HepG2 (cell line): Measurements from ENCODE around the gene BTNL3.

ENCODE experiments used
- BCL6 ChIP-seq: IDR thresholded peaks from 2 replicates; pipeline ENCODE4 v1.6.1; 2016; ENCODE audit warnings: missing genetic modification reagents, missing compliant biosample characterization
- BRCA1 ChIP-seq: sonication (generic); formaldehyde crosslinking; IDR thresholded peaks from 2 replicates; pipeline ENCODE4 v1.4.0; 2020; ENCODE audit warnings: missing genetic modification reagents
- GABPA ChIP-seq, 2 experiments: IDR thresholded peaks; 2 replicates each; pipeline ENCODE4 v1.6.1; 2011 to 2016; ENCODE audit warnings: low read depth in 2 of 2, low read length in 1 of 2, missing biosample characterization in 1 of 2, missing genetic modification characterization in 1 of 2
- GTF3A ChIP-seq: sonication (generic); formaldehyde crosslinking; conservative IDR thresholded peaks from 2 replicates; pipeline ENCODE4 v1.4.0; 2020; ENCODE audit warnings: mild to moderate bottlenecking, missing genetic modification reagents
- HMGA1 ChIP-seq: sonication (generic); formaldehyde crosslinking; conservative IDR thresholded peaks from 2 replicates; pipeline ENCODE4 v1.4.0; 2020; ENCODE audit warnings: missing genetic modification reagents
- MAFF ChIP-seq: IDR thresholded peaks from 2 replicates; pipeline ENCODE4 v1.6.1; 2011; ENCODE audit warnings: low read depth, low read length, improper control_type of control experiment
- MAFK ChIP-seq, 2 experiments: IDR thresholded peaks in 1 of 2; conservative IDR thresholded peaks in 1 of 2; 2 replicates each; pipeline ENCODE4 v1.6.1; 2011; ENCODE audit warnings: improper control_type of control experiment in 2 of 2, low read length in 2 of 2
- POLR2A ChIP-seq, 2 experiments: IDR thresholded peaks; 2 replicates each; pipeline ENCODE4 v1.6.1; 2011; ENCODE audit warnings: low read depth in 2 of 2, low read length in 2 of 2, mild to moderate bottlenecking in 1 of 2, moderate library complexity in 1 of 2; ENCODE audit not compliant: insufficient read depth in 1 of 2
- ZNF572 ChIP-seq: sonication (generic); formaldehyde crosslinking; IDR thresholded peaks from 2 replicates; pipeline ENCODE4 v1.5.1; 2020; ENCODE audit warnings: mild to moderate bottlenecking, missing genetic modification reagents
- TF ChIP-seq, protein P1 (sequence below): sonication (generic); formaldehyde crosslinking; IDR thresholded peaks from 2 replicates; pipeline ENCODE4 v1.8.0; 2022; ENCODE audit warnings: low read depth, missing genetic modification reagents
- TF ChIP-seq, protein P2 (sequence below): sonication (generic); formaldehyde crosslinking; IDR thresholded peaks from 2 replicates; pipeline ENCODE4 v1.4.0; 2020; ENCODE audit warnings: missing genetic modification reagents
- TF ChIP-seq, protein P3 (sequence below): IDR thresholded peaks from 2 replicates; pipeline ENCODE4 v1.6.1; 2012; ENCODE audit warnings: inconsistent platforms
- TF ChIP-seq, protein P4 (sequence below): sonication (generic); formaldehyde crosslinking; IDR thresholded peaks from 2 replicates; pipeline ENCODE4 v1.8.1; 2022; ENCODE audit warnings: low read depth, mild to moderate bottlenecking, missing genetic modification reagents

DNA sequence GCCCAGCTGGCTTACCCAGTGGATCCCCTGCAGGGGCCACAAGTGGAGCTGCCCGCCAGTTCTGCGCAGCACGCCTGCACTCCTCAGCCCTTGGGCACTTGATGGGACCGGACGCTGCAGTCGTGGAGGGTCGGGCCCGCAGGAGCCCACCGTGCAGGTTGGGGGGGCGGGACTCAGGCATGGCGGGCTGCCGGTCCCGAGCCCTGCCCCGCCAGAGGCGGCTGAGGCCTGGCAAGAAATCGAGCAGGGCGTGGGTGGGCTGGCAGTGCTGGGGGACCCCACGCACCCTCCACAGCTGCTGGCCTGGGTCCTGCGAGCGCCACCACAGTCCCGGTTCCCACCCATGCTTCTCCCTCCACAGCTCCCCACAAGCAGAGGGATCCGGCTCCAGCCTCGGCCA is 19.2 kb upstream of the BTNL3 start:
- TF ChIP-seq, protein P1, sequence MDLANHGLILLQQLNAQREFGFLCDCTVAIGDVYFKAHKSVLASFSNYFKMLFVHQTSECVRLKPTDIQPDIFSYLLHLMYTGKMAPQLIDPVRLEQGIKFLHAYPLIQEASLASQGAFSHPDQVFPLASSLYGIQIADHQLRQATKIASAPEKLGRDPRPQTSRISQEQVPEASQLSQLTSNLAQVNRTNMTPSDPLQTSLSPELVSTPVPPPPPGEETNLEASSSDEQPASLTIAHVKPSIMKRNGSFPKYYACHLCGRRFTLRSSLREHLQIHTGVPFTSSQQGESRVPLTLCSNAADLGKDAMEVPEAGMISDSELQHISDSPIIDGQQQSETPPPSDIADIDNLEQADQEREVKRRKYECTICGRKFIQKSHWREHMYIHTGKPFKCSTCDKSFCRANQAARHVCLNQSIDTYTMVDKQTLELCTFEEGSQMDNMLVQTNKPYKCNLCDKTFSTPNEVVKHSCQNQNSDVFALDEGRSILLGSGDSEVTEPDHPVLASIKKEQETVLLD (CRISPR knock-in tag): no peak
- TF ChIP-seq, protein P2, sequence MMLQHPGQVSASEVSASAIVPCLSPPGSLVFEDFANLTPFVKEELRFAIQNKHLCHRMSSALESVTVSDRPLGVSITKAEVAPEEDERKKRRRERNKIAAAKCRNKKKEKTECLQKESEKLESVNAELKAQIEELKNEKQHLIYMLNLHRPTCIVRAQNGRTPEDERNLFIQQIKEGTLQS (CRISPR knock-in tag): no peak
- TF ChIP-seq MAFF: no peak
- TF ChIP-seq GTF3A (CRISPR knock-in tag): no peak
- TF ChIP-seq, protein P3, sequence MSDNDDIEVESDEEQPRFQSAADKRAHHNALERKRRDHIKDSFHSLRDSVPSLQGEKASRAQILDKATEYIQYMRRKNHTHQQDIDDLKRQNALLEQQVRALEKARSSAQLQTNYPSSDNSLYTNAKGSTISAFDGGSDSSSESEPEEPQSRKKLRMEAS: no peak
- no peak for TF ChIP-seq BRCA1 (CRISPR knock-in tag)
- TF ChIP-seq BCL6 (CRISPR knock-in tag): no peak
- TF ChIP-seq ZNF572 (CRISPR knock-in tag): no peak
- no peak for TF ChIP-seq MAFK (conservative IDR thresholded peaks at IDR 0.05 in 1 of 2, IDR thresholded peaks at IDR 0.05 in 1 of 2; ENCODE audit: low read length in 2 of 2)
- no peak for TF ChIP-seq GABPA (IDR thresholded peaks at IDR 0.05; ENCODE audit: low read depth, low read length)
- TF ChIP-seq GABPA (CRISPR knock-in tag; IDR thresholded peaks at IDR 0.05; ENCODE audit: low read depth): no peak
- no peak for TF ChIP-seq POLR2A (IDR thresholded peaks at IDR 0.05; ENCODE audit: insufficient read depth in 1 of 2, low read depth in 2 of 2, low read length in 2 of 2)
- TF ChIP-seq, protein P4, sequence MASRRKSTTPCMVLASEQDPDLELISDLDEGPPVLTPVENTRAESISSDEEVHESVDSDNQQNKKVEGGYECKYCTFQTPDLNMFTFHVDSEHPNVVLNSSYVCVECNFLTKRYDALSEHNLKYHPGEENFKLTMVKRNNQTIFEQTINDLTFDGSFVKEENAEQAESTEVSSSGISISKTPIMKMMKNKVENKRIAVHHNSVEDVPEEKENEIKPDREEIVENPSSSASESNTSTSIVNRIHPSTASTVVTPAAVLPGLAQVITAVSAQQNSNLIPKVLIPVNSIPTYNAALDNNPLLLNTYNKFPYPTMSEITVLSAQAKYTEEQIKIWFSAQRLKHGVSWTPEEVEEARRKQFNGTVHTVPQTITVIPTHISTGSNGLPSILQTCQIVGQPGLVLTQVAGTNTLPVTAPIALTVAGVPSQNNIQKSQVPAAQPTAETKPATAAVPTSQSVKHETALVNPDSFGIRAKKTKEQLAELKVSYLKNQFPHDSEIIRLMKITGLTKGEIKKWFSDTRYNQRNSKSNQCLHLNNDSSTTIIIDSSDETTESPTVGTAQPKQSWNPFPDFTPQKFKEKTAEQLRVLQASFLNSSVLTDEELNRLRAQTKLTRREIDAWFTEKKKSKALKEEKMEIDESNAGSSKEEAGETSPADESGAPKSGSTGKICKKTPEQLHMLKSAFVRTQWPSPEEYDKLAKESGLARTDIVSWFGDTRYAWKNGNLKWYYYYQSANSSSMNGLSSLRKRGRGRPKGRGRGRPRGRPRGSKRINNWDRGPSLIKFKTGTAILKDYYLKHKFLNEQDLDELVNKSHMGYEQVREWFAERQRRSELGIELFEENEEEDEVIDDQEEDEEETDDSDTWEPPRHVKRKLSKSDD (CRISPR knock-in tag): no peak
- no peak for TF ChIP-seq HMGA1 (CRISPR knock-in tag)
